ENCODE measurements around the gene CEP192. TPM values are rescaled to one million over a fixed set of nuclear protein-coding genes. Genes with fewer than 3 reads are reported as not detected.

CEP192 gene
- polyA plus RNA-seq, 1 of the 3 experiments (the other 2 are of a cell fraction) = 9.4 TPM

DNA sequence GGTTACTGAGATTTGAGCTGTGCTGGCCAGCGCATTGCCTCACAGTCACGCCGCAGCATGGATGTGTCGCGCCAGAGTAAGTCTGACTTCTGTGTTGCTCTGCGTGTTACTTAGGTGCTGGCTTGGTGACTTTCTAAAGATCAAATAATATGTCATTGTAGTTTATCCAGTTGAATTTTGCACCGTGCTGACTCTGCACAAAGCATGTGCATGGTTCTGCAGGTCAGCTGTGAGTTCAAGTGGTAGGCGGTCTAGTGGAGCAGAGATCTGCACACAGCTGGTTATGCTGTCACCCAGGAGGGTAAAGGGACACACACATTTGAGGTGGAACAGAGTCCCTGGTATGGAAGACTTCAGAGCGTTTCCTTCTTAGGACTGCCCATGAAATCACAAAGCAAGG, 105.1 kb downstream of the CEP192 start:
- H3K9ac ChIP-seq = no peak overlapping the region
- H4K20me1 ChIP-seq (ENCODE audit: insufficient read depth) = no peaks in the 10 kb centered on the region
- no peaks in the 10 kb centered on the region for H3K9me2 ChIP-seq
- H3K79me2 ChIP-seq (ENCODE audit: insufficient read depth) = no peaks in the 10 kb centered on the region
- CTCF ChIA-PET = interaction anchor here (1.2 kb wide), 1 partner anchor 65 kb away, joined by 4 read pairs; no protein-coding TSS in a partner anchor
- TF ChIP-seq FOXM1 (IDR thresholded peaks at IDR 0.05; ENCODE audit: low read depth) = no peak
- TF ChIP-seq CHD2 (IDR thresholded peaks at IDR 0.05; ENCODE audit: low read length, partially characterized antibody) = no peak
- no peak for TF ChIP-seq IRF3 (IDR thresholded peaks at IDR 0.05; ENCODE audit: low read depth, low read length)
- TF ChIP-seq RCOR1 (IDR thresholded peaks at IDR 0.05; ENCODE audit: low read length) = no peak
- no peak for TF ChIP-seq EZH2phosphoT487 (IDR thresholded peaks at IDR 0.05; ENCODE audit: borderline replicate concordance, low read depth)
- TF ChIP-seq, protein P1, sequence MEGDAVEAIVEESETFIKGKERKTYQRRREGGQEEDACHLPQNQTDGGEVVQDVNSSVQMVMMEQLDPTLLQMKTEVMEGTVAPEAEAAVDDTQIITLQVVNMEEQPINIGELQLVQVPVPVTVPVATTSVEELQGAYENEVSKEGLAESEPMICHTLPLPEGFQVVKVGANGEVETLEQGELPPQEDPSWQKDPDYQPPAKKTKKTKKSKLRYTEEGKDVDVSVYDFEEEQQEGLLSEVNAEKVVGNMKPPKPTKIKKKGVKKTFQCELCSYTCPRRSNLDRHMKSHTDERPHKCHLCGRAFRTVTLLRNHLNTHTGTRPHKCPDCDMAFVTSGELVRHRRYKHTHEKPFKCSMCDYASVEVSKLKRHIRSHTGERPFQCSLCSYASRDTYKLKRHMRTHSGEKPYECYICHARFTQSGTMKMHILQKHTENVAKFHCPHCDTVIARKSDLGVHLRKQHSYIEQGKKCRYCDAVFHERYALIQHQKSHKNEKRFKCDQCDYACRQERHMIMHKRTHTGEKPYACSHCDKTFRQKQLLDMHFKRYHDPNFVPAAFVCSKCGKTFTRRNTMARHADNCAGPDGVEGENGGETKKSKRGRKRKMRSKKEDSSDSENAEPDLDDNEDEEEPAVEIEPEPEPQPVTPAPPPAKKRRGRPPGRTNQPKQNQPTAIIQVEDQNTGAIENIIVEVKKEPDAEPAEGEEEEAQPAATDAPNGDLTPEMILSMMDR (IDR thresholded peaks at IDR 0.05) = no peak
- TF ChIP-seq TAF1 (IDR thresholded peaks at IDR 0.05; ENCODE audit: borderline replicate concordance, low read depth, low read length) = no peak
- TF ChIP-seq TEAD4 (IDR thresholded peaks at IDR 0.05; ENCODE audit: borderline replicate concordance, insufficient read depth) = no peak
- TF ChIP-seq SIN3A (IDR thresholded peaks at IDR 0.05; ENCODE audit: borderline replicate concordance, low read depth, low read length) = no peak
- H2AFZ ChIP-seq (ENCODE audit: low read depth) = no peak overlapping the region
- whole genome bisulfite sequencing (ENCODE audit: low lambda C conversion rate) = 98% methylated on average over 9 of the region's 9 CpGs
- H3K27me3 ChIP-seq (ENCODE audit: insufficient read depth) = no peaks in the 10 kb centered on the region
- DNase-seq = no peak
- H3K4me2 ChIP-seq = no peak overlapping the region
- no peak overlapping the region for H3K27ac ChIP-seq (ENCODE audit: low read depth in 2 of 2, low read length in 1 of 2)
- H3K9me3 ChIP-seq = no peaks in the 10 kb centered on the region
- no peaks in the 10 kb centered on the region for H3K4me1 ChIP-seq (ENCODE audit: control insufficient read depth in 1 of 2, insufficient read depth in 2 of 2, low read depth in 1 of 2, low read length in 1 of 2)
- H3F3A ChIP-seq (replicated peaks; ENCODE audit: insufficient read depth) = no peaks in the 10 kb centered on the region
- H3K4me3 ChIP-seq (ENCODE audit: low read depth in 2 of 2, low read length in 1 of 2) = no peak overlapping the region
- H3K36me3 ChIP-seq (replicated peaks in 1 of 2; ENCODE audit: control insufficient read depth in 1 of 2, insufficient read depth in 2 of 2, low read length in 1 of 2) = peaks cover 44 to 69% of the 10 kb centered on the region in 2 experiments
- POLR2A ChIA-PET = no interaction called here

DNA sequence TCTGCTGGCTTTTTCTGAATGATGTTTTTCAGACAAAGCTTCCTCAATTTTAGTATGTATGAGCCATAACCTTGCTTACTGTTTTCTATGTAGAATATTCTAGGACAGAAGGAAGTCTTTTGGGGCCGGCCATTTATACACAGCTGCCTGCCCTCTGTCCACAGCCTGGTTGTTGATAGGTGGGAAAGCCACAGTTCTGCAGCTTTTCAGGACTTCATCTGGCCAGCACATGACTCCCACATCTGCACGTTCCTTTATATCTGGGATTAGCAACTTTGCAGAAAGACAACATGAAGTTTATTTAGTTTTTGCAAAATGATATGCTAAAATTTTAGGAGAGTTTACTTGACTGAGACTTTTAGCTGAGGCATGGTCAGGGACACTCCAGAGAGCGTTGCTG, 105.6 kb downstream of the CEP192 start:
- CTCF ChIA-PET = interaction anchor here (0.8 to 1.2 kb wide), 2 partner anchors 63 to 65 kb away, joined by 4 to 5 read pairs; no protein-coding TSS in a partner anchor
- POLR2A ChIA-PET = no interaction called here
- H3K4me3 ChIP-seq (ENCODE audit: low read depth in 2 of 2, low read length in 1 of 2) = no peak overlapping the region
- no peaks in the 10 kb centered on the region for H3K9me2 ChIP-seq
- H3K4me2 ChIP-seq = no peak overlapping the region
- H3K27me3 ChIP-seq (ENCODE audit: insufficient read depth) = no peaks in the 10 kb centered on the region
- H3K36me3 ChIP-seq (replicated peaks in 1 of 2; ENCODE audit: control insufficient read depth in 1 of 2, insufficient read depth in 2 of 2, low read length in 1 of 2) = peaks cover 41 to 69% of the 10 kb centered on the region in 2 experiments
- no peak overlapping the region for H3K9ac ChIP-seq
- no peak overlapping the region for H3K27ac ChIP-seq (ENCODE audit: low read depth in 2 of 2, low read length in 1 of 2)
- H3K79me2 ChIP-seq (ENCODE audit: insufficient read depth) = no peaks in the 10 kb centered on the region
- no peaks in the 10 kb centered on the region for H3K4me1 ChIP-seq (ENCODE audit: control insufficient read depth in 1 of 2, insufficient read depth in 2 of 2, low read depth in 1 of 2, low read length in 1 of 2)
- H2AFZ ChIP-seq (ENCODE audit: low read depth) = no peak overlapping the region
- no peaks in the 10 kb centered on the region for H4K20me1 ChIP-seq (ENCODE audit: insufficient read depth)
- TF ChIP-seq, protein P2, sequence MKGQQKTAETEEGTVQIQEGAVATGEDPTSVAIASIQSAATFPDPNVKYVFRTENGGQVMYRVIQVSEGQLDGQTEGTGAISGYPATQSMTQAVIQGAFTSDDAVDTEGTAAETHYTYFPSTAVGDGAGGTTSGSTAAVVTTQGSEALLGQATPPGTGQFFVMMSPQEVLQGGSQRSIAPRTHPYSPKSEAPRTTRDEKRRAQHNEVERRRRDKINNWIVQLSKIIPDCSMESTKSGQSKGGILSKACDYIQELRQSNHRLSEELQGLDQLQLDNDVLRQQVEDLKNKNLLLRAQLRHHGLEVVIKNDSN (IDR thresholded peaks at IDR 0.05; ENCODE audit: borderline replicate concordance, low read depth) = no peak
- TF ChIP-seq YY1 (IDR thresholded peaks at IDR 0.05; ENCODE audit: low read depth) (no peak), RCOR1 (IDR thresholded peaks at IDR 0.05; ENCODE audit: low read length) (no peak), EZH2phosphoT487 (IDR thresholded peaks at IDR 0.05; ENCODE audit: borderline replicate concordance, low read depth) (no peak), NFIC (IDR thresholded peaks at IDR 0.05; ENCODE audit: borderline replicate concordance) (no peak), USF2 (IDR thresholded peaks at IDR 0.05; ENCODE audit: borderline replicate concordance, low read depth, low read length) (no peak), CHD2 (IDR thresholded peaks at IDR 0.05; ENCODE audit: low read length, partially characterized antibody) (no peak), MXI1 (IDR thresholded peaks at IDR 0.05; ENCODE audit: low read depth, low read length) (no peak), FOSL2 (IDR thresholded peaks at IDR 0.05; ENCODE audit: borderline replicate concordance, low read depth) (no peak), POLR2AphosphoS5 (IDR thresholded peaks at IDR 0.05; ENCODE audit: low read depth, low read length) (no peak), JUND (IDR thresholded peaks at IDR 0.05) (no peak), MEF2A (IDR thresholded peaks at IDR 0.05; ENCODE audit: borderline replicate concordance, low read depth) (no peak), EP300 (IDR thresholded peaks at IDR 0.05; ENCODE audit: borderline replicate concordance in 1 of 2, low read depth in 1 of 2, low read length in 1 of 2) (no peak), RAD21 (IDR thresholded peaks at IDR 0.05; ENCODE audit: low read length) (no peak), TEAD4 (IDR thresholded peaks at IDR 0.05; ENCODE audit: borderline replicate concordance, insufficient read depth) (no peak)
- TF ChIP-seq, protein P3, sequence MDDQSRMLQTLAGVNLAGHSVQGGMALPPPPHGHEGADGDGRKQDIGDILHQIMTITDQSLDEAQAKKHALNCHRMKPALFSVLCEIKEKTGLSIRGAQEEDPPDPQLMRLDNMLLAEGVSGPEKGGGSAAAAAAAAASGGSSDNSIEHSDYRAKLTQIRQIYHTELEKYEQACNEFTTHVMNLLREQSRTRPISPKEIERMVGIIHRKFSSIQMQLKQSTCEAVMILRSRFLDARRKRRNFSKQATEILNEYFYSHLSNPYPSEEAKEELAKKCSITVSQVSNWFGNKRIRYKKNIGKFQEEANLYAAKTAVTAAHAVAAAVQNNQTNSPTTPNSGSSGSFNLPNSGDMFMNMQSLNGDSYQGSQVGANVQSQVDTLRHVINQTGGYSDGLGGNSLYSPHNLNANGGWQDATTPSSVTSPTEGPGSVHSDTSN (IDR thresholded peaks at IDR 0.05) = no peak
- TF ChIP-seq, protein P4, sequence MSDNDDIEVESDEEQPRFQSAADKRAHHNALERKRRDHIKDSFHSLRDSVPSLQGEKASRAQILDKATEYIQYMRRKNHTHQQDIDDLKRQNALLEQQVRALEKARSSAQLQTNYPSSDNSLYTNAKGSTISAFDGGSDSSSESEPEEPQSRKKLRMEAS (IDR thresholded peaks at IDR 0.05; ENCODE audit: low read depth) = no peak
- H3F3A ChIP-seq (replicated peaks; ENCODE audit: insufficient read depth) = no peaks in the 10 kb centered on the region
- DNase-seq = no peak
- whole genome bisulfite sequencing (ENCODE audit: low lambda C conversion rate) = 100% methylated on average over 3 of the region's 3 CpGs
- no peaks in the 10 kb centered on the region for H3K9me3 ChIP-seq

All from SK-N-SH (cell line).